Activated CD8-positive, alpha-beta memory T cell treated with anti-CD3 and anti-CD28 coated beads, Interleukin-2, amount 50 U/mL, for 1 hour (primary cell): ENCODE measurements around the gene IRAK1BP1.
"Not testable (repeated sequence)": the region's sequence is repeated elsewhere in the genome, so short reads cannot be mapped to it uniquely, and the experiment has no call there.

Source experiments
- DNase-seq: peaks from one replicate; pipeline ENCODE4 v3.0.0-alpha.2; 2020; ENCODE audit errors: extremely low read depth

Gene IRAK1BP1, protein sequence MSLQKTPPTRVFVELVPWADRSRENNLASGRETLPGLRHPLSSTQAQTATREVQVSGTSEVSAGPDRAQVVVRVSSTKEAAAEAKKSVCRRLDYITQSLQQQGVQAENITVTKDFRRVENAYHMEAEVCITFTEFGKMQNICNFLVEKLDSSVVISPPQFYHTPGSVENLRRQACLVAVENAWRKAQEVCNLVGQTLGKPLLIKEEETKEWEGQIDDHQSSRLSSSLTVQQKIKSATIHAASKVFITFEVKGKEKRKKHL

DNA sequence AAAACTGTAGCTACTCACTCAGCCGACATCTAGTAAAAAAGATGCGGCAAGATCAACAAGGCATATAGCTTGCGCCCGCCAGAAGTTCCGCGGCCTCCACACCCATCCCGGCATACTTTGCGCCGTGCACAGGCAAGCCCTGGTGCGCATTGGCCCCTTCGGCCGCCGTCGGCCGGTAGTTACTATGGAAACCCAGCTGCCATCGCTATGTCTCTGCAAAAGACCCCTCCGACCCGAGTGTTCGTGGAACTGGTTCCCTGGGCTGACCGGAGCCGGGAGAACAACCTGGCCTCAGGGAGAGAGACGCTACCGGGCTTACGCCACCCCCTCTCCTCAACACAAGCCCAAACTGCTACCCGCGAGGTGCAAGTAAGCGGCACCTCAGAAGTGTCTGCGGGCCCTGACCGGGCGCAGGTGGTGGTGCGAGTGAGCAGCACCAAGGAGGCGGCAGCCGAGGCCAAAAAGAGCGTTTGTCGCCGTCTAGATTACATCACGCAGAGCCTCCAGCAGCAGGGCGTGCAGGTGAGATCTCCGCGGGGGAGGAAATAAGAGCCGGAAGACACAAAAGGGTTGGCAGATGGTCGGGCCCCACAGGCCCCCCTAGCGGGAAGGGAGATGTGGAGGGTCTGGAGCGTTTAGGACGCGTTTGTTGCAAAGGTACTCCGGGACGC lies at the start of gene IRAK1BP1:
Gene IRAK1BP1, plus strand, starts transcription at position 182 of the 671 bp plus-strand sequence. Its CDS starts 26 bp downstream, at position 208.
- DNase-seq, result peak; percentile 28

DNA sequence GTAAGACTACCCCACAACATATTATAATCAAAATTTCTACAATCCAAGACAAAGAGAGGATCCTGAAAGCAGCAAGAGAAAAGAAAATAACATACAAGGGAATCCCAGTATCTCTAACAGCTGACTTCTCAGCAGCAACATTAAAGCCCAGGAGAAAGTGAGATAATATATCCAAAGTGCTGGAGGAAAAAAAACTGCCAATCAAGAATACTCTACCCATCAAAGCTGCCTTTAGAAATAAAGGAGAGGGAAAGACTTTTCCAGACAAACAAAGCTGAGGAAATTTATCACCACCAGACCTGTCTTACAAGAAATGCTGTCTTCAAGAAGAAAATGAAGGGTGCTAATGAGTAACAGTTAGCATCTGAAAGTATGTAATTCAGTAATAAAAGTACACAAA lies 43.3 kb upstream of the IRAK1BP1 start:
- no peak for DNase-seq

DNA sequence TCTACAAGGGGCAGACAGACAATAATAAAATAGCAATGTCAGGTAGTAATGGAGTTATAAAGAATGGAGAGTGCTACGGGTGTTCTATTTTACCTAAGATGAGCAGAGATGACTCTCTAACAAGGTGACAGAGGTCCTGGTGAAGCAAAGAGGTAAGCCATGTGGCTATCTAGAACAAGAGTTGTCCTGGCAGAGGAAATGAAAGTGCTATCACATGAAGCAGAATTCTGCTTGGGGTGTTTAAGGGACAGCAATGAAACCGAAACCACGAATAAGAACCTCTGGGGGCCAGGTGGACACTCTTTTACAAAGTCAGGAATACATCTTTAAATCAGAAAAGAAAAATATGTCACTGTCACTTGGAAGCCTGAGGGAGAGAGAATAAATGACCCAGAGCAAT lies 37.9 kb upstream of the IRAK1BP1 start:
- no peak for DNase-seq

DNA sequence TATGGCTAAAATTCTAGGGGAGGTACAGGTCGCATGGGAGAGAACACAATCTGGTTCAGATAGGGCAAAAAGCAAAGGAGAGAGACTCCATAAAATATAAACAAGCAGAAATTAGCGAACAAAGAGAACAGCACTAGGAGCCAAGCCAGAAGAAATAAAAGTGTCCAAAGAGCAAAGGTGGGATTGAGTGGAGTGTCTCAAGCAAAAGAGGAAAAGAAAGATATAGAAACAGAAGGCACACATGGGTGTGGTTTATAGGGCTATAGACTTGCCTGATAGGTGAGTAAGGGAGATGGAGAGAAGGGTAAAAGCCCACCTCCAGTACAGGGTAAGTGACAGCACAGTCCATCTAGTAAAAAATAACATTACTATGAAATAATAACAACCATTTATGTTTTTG lies 36.5 kb upstream of the IRAK1BP1 start:
- no peak for DNase-seq

DNA sequence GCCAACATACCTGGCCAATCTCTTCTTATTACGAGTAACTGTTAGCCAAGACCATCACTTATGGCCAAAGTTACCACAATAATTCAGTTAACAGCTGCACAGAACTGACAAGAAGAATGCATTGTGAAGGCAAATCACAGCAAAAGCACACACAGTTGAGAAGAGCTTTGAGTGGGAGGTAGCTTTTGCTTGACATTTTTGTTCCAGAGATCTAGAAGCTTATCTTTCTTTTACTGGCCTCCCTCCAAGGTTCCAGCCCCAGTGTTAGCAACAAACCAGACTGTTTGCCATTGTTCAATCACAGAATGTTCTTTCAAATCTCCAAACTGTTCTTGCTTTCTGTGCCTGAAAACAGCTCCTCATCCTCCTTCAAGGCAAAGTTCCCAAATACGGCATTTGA lies 35.9 kb upstream of the IRAK1BP1 start:
- DNase-seq, result no peak

DNA sequence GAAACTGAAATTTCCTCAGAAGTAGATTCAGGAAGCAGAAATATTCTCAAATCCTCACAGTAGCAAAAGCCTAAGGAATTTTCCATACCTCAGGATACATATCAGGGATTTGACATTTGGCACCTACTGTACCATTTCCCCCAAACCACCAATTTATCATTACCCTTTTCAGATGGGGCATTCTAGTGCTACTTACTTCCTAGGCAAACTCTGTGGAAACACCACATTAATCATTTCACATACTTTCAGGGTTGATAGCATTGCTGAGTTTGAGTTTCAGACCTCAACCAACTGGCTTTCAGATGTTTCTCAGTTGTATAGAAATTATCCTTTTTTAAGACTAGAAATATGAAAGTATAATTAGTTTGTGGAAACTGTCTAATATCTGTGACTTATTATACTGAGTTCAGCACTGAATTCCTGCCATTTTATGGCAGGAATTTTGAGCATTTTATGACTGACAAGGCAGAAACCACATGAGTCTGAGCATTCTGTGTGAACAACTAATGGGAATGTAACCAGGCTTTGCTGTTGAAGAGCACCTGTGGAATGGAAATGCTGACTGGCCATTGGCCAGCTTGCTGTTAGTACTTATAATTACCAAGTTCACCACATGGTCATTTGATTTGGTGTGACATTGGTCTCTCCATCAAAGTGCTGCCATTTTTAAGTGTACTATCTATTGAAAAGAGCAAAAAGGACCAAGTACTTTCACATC lies 35.1 kb upstream of the IRAK1BP1 start:
- no peak for DNase-seq

DNA sequence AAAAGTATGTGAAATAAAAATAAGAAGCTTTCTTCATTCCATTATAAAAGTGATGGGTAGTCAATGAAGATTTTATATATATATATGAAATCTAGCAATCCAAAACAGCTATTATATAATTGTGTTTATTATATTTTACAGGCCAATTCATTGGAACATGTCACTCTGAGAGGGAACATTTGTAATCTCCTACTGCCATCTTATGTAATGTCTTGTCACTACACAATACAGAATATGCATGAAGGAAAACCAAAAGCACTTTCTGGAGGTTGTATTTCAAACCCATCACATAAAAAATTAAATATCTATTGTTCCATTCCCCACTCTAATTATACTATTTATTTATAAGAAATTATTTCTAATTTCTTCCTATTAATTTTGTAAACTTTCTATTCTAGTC lies 31.5 kb upstream of the IRAK1BP1 start:
- DNase-seq, result no peak

DNA sequence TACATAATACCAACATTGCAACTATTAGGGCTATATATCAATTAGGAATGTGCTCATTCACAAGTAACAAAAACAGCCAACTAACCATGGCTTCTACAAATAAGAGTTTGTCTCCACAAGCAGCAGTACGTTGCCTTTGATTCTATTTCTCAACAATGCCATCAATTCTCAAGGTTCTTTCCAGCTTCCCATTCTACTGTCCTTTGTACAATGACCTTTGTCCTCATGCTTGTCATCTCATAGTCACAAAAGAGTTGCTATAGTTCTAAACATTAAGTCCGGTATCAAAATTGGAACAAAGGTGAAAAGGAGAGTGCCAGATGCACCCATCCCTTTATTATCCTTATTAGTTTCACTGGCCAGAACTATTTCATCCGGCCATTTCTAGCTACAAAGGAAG lies 30.8 kb upstream of the IRAK1BP1 start:
- no peak for DNase-seq

DNA sequence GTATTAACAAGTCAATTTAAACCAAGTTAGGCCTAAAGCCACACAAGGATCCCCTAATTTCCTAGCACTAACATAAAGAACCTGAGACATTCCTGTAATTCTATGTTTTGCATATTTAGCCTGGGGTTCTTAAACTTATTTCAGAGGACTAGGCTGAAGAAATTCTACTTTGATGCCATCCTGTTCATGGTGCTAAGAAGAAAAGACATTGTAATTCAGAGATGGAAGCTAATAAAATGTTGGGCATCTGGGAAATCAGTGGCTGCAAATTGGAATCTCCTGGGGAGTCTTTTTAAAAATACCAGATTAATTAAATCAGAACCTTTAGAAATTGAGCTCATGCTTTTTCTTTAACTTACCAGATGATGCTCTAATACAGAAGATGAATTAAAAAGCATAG lies 26.2 kb upstream of the IRAK1BP1 start:
- no peak for DNase-seq

DNA sequence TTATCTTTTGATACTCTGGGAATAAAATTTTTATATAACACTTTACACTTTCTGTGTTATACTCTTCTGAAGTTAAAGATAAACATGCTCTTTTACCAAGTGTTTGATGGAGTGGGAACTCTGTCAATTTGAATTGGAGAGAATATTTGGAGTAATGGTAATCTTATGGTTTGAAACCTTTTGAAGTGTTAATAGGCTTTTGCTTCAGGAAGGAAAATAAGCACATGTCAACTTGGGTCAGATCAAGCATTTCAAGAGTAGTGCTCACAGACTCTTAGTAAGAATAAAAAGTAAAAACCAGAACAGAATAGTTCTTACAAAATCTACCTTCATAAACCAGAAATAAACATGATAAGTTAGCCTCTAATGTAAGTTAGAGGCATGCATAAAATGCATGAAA lies 24.4 kb upstream of the IRAK1BP1 start:
- no peak for DNase-seq

DNA sequence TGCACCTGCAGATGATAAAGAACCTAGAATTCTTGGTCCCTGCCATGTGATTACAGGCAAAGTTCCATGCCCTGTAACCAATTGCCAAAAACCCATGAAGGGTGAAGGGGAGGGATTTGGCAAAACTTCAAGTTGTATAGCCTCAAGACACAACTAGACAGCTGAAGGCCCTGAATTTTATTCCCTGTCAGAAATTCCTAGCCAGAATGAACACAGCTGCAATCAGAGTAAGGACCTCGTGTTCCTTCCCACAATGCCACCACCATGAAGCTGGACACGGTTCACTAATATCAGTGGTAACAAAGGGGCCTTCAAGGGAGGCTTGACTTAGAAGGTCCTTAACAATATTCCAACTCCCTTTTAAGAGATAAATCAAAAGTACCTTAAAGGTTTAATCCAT lies 22.5 kb upstream of the IRAK1BP1 start:
- DNase-seq, result no peak

DNA sequence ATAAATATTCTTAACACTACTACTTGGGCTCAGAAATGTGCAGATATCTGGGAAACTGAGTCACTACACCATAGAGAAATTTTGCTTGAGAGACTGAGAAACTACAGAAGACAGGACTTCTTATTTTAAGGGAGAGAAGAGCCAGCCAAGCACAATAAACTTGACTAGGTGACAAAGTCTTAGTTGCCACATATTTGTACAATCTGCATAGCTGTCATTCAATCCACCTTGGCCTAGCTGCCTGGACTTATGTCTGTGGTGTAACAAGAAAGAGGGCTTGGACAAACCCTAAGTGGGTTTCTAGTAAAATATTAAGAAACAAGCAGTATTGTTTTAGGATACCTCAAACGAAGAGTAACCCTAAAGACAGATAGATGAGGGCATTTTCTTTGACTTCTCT lies 21.8 kb upstream of the IRAK1BP1 start:
- DNase-seq, result no peak

DNA sequence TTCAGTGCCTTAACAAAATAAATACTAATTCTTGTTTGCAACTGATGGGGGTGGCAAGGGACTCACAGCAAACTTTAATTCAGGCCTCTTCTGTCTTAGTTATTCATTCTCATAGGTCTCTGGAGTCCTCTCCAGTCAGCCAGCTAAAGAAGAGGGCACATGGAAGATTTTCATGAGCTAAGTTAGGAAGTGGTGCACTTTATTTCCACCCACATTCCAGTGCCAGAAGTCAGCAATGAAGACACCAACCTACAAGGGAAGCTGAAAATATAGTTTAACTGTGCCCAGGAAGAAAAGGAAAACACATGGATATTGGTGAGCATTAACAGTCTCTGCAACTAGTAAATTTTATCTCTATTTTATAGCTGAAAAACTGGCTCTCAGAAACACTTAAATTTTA lies 16.7 kb upstream of the IRAK1BP1 start:
- DNase-seq, result no peak

DNA sequence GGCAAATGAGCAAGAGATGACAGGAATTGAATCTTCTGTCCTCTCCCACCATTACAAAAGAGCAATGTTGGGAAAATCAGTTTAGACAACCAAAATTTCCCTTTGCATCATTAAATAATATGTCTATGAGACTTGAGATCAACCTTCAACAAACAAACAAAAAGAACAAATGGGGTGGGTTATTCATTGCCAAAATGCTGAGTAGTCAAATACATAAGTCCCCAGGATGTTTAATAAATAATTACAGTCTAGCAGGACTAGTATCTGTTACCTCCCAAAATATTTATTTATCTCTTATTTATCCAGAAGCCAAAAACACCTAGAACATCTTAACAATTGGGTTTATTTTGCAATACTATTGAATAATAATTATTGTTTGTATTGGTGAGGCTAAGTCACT lies 16.2 kb upstream of the IRAK1BP1 start:
- DNase-seq, result no peak

DNA sequence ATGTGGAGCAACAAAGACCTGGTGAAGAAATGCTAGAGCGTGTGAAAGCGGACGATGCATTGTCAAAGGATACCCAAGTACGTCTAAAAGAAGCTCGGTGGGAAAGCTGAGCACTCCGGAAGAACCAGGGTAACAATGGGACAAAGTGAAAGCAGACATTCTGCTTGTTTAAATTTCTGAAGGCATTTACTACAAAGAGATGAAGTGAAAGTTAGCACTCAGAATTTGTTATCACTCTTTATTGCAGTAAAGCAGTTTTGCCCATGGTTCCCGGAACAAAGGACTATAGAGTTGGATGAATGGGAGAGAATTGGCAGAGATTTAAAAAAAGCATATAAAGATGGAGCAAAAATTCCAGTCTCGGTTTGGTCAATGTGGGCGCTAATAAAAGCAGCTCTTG lies 12.8 kb upstream of the IRAK1BP1 start:
- no peak for DNase-seq

DNA sequence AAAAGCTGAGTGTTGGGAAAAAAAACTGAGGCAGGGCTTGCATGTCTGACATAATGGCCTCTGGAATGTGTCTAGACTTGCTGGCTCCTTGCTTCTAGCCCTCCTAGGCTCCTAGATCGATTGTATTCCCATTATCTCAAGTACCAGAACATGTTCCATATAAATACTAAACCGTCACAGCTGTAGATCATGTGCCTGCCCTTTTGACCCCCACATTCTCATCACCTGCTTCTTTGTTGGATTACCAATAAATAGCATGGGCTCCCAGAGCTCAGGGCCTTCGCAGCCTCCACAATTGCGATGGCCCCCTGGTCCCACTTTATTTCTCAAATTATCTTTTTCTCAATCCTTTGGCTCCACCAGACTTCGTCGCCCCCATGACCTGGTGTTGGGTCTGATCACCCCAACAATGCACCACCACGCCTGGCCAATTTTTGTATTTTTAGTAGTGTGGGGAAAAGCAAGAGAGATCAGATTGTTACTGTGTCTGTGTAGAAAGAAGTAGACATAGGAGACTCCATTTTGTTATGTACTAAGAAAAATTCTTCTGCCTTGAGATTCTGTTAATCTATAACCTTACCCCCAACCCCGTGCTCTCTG lies 8.9 kb upstream of the IRAK1BP1 start:
- DNase-seq, result not testable (repeated sequence)

DNA sequence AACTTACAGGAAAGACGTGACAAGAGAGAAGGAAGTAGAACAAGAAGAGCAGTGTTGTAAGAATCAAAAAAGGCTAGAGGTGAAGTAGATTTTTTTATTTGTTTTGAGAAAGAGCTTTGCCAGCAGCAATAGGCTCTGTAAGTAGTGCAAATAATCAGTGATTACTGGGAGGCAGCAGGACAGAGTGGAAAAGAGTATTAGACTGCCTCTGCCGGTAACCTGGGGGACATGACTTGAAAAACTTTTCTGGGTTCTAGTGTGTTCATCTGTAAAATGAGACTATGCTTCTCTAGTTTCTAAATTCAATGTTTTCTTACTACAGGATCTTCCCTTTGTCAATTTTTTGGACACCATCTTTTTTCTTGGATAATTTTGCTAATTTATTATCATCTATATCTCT lies 5.8 kb upstream of the IRAK1BP1 start:
- no peak for DNase-seq

DNA sequence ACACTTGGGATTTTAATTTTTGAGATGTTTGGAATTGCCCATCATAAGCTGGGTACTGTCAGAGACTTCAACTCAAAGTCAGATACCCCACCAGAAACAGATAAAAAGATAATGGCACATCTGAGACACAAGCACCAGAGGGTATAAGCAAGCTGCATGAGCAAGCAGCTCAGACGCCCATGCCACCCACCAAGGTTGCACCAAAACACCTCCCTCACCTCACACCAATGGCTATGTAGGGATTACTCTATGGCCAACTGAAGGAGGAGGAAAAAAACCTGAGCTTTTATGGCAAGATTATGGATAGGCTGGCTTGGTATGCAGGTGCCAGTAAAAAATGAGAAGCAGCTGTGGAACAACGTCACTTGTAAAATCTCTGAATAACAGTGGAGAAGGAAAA lies 3.8 kb upstream of the IRAK1BP1 start:
- no peak for DNase-seq

DNA sequence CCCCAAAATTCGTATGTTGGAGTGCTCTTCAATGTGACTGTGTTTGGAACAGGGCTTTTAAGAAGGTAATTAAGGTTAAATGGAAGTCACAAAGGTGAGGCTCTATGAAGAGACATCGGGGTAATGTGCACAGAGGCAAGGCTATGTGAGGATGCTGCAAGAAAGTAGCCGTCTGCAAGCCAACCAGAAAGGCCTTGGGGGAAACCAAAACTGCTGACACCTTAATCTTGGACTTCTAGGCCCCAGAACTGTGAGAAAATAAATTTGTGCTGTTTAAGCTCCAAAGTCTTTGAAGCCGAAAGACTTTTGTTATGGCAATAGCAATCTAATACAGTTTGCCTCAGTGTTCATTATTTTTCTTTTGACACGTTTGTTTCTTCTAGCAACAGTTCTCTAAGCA lies 2.4 kb upstream of the IRAK1BP1 start:
- no peak for DNase-seq

DNA sequence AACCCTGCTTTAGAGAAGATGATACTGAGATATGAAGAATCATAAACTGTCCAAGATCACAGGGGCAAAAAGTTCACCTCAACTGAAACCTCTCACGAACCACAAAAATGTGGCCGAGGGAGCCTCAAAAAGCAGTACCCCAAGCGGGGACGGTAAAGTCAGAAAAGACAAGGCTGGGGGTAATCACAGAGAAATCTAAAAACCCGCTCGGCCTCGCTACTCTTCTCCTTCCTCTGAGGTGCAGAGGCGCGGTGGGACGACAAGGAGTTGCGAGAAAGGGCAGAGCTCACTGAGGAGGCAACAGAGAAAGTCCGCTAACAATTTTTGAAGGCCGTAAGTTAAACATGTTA lies 356 bp upstream of the IRAK1BP1 start:
- no peak for DNase-seq

DNA sequence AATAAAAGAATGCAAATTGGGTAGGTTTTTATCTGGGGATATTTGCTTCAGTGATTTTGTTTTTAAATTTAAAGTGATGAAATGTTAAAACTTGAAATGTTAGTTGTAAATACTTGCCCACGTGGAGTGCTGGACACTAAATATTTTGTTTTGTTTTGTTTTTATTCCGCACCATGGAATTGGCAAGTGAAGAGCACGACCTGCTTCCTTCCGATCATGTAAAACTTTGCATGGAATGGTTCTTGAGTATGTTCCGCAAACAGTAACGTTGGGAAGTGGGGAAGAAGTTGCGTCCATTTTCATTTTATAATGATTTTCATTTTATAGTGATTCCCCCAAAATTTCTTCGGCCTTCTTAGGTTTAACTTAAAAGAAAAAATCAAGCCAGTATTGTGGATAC lies 765 bp downstream of the IRAK1BP1 start:
- DNase-seq, result no peak

DNA sequence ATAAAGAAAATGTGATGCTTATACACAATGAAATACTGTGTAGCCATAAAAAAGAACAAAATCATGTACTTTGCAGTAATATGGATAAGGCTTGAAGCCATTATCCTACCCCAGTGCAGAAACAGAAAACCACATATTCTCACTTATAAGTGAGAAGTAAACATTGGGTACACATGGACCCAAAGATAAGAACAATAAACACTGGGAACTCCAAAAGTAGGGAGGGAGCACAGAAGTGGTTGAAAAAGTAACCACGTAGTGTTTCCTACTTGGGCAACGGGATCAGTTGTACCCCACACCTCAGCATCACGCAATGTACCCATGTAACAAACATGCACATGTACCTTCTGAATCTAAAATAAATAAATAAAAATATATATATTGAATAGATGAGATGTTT lies 8.2 kb downstream of the IRAK1BP1 start:
- no peak for DNase-seq

DNA sequence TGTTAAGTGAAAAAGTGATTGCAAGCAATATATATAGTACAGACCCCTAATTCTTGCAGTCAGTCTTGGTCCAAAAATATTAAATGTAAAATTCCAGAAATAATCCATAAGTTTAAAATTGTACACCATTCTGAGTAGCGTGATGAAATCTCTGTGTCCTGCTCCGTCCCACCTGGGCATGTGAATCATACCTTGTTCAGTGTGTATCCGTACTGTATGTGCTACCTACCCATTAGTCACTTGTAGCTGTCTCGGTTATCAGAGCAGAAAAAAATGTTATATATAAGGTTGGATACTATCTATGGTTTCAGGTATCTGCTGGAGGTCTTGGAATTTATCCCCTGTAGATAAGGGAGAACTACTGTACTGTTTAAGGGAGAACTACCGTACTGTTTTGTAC lies 16.3 kb downstream of the IRAK1BP1 start:
- DNase-seq, result no peak
